Umbilical cord (tissue), 2 donors: ENCODE measurements around the gene CYP2E1. TPM values are rescaled to one million over a fixed set of nuclear protein-coding genes. Genes with fewer than 3 reads are reported as not detected.
"Not testable (repeated sequence)": the region's sequence is repeated elsewhere in the genome, so short reads cannot be mapped to it uniquely, and the experiment has no call there.

ENCODE experiments used
- DNase-seq: peaks from one replicate; pipeline ENCODE4 v3.0.0-alpha.2; 2015; ENCODE audit warnings: low spot score
- total RNA-seq: library from RNA; depleted of rRNA; stranded (reverse); fragments of >200 nt; gene quantifications from one replicate; pipeline ENCODE4 v1.2.3, GENCODE V29; 2014; ENCODE audit warnings: low replicate concordance; ENCODE audit not compliant: insufficient read depth

CYP2E1 gene
- total RNA-seq, 1 donor from 2014 or later = 0.72 TPM

DNA sequence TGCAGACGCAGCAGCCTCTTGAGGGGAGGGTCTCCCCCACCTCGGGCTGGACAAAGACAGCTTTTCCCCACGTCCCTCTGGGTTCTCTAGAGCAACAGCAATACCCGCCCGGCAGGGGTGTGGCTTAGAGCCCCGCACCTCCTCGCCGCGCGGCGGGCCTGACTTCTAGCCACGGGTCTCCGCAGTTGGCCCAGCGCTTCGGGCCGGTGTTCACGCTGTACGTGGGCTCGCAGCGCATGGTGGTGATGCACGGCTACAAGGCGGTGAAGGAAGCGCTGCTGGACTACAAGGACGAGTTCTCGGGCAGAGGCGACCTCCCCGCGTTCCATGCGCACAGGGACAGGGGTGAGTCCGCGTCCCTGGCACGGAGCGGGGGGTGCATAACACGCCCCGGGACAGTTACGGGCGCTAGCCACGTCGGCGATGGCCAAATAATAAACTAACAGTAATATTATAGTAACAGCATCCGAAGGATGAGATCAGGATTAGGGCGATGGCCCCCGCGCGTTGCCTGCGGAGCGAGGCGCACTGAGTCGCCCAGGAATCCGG lies 1.2 kb downstream of the CYP2E1 start:
- no peak for DNase-seq

DNA sequence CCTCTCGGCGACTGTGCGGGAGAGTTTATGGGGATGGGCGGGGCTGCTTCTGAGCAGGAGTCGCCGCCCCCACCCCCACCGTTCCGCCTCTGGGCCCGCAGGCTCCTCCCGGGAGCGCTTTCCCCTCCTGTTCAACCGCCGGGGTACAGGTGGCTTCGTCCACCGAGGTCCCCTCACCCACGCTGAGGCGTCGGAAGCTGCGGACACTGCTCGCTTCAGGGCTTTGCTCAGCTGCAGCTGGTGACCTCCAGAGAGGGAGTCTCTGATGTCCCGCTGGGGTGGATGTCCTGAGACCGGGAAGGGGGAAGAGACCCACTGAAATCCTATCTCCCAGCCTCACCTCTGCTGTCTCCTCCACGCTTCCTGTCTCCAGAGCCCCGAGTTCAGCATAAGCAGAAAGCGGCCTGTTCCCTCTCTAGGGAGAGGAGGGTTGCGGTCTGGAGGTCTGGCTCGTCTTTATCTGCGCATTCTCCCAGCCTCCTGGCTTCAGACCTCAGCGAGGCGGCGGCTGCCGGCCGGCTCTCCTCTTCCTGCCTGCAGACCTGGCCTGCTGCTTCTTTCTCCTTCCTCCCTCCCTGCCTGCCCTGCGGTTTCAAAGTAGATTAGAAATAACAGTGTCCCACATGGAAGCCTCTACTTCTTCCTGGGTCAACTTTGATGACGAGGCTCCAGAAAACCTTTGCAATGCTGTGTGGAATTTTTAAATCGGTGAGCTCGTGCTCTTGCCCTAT lies 1.8 kb downstream of the CYP2E1 start:
- DNase-seq = no peak

DNA sequence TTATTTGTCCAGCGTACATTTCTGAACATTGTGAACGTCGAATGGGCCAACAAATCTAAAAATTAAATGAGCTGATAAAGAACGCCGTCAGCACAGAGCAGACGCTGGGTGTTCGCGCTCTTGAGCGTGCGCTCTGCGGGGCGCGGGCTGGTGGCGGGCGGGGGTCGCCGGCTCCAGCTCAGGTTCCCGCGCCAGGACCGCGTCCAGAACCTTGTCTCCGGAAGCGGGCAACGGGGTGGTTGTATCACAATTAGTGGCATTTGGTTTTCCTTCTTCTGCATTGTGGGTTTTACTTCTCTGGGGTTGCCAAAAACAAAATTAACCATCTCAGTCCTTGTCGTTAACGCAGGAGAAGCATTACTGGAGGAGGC lies 2.4 kb downstream of the CYP2E1 start:
- no peak for DNase-seq

DNA sequence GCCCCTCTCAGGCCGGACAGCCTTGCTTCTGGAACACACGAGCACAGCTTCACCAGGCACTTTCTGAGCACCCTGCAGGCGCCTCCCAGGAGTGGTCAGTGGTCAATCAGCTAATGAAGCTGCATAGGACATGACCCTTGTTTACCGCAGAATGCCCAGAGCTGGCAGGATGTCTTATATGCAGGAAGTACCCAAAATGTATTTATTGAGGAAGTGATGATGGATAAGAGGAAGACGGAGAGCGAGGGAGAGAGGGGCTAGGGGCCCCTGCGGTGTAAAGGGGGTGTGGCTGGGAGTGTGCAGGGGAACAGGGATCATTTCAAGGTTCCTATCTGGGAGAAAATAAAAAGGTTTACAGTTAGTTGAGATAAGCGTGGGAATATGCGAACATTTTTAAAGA lies 3.3 kb downstream of the CYP2E1 start:
- DNase-seq = no peak

DNA sequence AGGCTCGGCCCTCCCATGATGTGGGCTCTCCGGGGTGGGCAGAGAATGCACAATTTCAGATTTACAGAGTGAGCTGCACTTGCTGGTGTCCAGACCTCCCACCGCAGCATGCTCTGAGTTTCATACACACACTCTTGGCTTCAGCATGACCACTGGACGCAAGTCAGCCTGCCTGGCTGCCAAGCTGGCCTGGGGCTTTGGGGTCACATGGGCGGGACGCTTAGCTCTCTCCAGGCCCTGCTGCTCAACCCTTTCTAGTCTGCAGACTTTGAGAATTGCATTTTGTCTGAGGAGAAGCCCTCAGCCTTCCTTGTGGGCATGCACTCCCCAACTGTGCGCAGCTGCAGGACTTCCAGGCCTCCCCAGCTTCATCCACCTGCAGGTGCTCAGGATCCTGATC lies 5.7 kb downstream of the CYP2E1 start:
- no peak for DNase-seq

DNA sequence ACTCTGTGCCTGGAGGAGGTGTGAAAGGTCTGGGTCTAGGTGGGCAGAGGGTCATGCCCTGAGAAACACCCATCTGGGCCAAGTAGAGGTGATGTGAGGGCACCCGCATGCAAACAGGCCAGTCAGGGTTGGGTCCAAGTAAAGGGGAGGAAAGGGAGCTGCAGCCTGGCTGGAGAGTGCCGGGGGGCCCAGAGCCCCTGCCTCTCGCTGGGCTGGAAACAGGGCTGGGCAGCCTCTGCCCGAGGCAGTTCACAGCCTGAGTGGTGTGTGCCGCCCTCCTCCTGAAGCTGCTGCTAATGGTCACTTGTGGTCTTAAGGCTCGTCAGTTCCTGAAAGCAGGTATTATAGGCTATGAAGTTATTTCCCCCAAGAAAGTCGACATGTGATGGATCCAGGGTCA lies 7.3 kb downstream of the CYP2E1 start:
- DNase-seq = no peak

DNA sequence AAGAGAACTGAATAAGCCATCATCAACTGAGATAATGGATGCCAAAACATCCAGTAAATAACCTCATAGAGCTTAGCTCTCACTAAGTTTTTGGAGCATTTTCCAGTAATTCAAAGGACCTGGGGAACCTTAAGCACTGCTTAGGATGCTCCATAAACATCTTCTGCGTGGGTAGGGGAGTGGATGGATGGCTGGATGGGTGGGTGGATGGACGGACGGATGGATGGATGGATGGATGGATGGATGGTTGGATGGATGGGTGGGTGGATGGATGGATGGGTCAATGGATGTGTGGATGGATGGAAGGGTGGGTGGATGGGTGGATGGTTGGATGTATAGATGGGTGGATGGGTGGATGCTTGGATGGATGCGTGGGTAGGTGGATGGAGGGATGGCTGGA lies 9.0 kb downstream of the CYP2E1 start:
- DNase-seq = no peak

DNA sequence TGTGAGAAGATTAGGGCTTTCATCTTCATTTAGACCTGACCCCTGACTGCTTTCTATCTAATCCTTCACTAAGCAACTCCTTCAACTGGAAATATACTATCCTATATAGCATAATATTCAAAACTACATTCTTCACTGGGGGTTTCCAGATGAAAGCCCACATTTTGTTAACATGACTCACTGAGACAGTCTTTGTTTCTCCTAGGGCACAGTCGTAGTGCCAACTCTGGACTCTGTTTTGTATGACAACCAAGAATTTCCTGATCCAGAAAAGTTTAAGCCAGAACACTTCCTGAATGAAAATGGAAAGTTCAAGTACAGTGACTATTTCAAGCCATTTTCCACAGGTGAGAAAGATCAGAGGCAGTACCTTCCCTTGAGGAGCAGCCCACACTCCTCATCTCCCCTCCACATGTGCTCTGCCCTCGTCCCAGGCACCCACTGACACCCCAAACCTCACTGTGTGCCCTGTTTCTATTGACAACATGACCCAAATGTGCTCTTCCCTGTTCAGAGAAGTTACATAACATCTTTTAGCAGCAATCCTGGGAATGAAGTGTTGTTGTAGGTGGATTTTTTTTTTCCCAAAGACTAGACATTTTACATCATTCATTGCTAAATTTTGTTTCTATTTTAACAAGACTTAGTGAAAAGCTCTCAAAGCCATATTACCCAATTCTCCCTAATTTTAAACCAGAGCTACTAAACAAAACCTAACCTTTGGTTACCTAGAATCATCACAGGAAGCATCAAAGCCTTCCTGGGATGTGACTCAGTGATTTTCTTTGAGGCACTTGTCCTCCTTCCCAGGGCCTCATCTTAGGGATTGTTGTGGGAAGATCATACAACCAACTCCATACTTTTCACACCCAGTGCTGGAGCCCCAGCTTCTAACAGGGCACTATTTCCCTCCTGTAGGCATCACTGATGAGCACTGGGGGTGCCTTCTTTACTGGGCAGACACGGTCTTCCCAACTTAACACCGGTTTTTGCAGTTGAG lies 10.7 kb downstream of the CYP2E1 start:
- no peak for DNase-seq

DNA sequence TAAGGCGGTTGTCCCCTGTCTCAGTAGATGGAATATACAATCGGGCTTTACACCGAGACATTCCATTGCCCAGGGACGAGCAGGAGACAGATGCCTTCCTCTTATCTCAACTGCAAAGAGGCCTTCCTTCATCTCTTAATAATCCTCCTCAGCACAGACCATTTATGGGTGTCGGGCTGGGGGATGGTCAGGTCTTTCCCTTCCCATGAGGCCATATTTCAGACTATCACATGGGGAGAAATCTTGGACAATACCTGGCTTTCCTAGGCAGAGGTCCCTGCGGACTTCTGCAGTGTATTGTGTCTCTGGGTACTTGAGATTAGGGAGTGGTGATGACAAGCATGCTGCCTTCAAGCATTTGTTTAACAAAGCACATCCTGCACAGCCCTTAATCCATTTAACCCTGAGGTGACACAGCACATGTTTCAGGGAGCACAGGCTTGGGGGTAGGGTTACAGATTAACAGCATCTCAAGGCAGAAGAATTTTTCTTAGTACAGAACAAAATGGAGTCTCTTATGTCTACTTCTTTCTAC lies 14.3 kb downstream of the CYP2E1 start:
- DNase-seq = not testable (repeated sequence)

DNA sequence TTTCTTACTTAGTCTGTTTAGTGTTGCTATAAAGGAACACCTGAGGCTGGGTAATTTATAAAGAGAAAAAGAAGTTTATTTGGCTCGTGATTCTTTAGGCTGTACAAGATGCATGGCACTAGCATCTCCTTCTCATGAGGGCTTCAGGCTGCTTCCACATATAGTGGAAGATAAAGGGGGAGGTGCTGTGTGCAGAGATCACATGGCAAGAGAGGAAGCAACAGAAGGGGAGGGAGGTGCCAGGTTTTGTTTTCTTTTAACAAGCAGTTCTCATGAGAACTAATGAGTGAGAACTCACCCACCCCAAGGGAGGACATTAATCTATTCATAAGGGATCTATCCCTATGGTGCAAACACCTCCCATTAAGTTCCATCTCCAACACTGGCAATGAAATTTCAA lies 17.3 kb downstream of the CYP2E1 start:
- DNase-seq = no peak

DNA sequence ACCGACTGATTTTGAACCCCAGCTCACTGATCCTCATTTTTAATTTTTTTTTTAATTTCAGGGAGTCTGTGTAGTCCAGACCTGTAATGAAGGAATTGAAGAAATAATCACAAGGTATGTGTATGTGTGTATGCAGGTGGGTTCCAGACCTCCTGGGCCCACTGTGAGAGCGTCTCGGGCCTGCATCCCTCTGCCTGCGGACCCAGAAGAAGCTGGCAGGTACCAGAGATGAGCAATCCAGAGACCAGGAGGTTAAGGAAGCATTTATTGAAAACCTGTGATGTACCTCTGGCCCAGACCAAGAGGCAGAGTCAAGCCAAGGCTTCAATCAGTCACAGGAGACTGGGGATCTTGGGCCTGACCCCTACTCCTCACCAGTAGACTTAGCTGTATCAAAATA lies 27.4 kb downstream of the CYP2E1 start:
- no peak for DNase-seq

DNA sequence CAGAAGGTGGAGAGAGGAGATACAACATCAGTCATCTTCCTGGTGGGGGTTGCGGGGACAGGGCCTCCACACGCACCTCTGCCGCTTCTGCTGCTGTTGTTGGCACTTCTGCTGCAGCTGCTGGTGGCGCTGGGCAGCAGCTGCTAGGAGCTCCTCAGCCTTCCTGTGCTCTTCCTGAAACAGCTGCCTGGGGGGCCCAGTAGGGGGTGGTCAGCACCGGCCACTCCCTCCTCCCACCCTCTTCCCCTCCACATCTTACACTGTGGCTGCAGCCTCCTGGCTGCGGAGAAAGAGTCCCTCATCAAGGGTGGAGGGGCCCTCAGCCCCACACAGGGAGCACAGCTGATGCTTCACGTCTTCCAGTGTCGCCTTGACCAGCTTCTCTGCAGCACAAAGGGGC lies 28.4 kb downstream of the CYP2E1 start:
- DNase-seq = no peak

DNA sequence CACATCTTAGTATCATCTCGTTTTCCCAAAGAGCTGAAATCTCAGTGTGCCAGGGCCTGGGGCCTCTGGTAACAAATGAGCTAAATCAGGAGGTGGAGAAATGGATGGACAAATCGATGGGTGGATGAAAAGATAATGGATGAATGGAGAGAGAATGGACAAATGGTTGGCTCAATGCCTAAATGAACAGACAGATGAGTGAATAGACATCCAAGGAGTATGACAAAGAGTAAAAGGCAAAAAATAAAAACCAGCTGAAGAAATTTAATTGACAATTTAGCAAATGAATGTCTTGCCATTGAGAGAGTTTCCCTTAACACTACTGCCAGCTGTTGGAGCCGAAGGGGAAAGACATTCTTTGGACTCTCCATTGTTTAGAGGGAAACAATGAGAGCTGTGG lies 30.2 kb downstream of the CYP2E1 start:
- DNase-seq = no peak

DNA sequence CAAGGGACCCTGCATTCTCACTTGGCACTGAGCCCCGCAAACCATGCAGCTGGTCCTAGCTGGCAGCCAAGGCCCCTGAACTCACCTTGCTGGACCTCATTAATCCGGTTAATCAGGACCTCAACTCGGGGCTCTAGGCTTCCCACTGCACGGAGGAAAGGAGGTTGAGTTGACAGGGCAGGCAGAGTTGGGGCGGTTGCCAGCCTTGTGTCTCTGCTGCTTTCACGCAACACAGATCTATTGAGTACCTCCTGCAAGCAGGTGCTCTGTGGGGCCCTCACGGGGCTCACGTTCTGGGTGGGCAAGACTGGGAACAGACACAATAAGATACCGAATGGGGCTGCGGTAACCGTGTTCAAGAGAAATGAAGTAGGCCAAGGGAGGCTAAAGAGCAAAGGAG lies 32.1 kb downstream of the CYP2E1 start:
- DNase-seq = no peak

DNA sequence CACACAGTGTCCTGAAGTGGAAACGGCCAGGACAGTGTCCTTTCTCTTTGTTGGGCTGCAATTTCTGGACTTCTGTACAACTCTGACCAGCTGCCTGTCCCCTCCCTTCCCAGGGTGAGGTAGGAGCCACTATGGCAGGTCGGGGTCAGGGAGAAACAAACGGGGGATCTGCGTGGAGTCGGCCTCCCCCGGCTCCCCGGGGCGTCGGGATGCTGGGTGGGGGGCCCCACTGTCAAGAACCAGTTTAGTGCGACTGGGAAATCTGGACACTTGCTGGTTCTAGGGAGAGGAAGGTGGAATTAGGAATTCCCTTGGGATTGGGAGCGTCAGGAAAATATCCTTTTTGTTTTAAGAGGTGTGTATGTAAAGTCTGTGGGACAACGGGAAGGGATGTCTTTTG lies 37.7 kb downstream of the CYP2E1 start:
- DNase-seq = no peak

DNA sequence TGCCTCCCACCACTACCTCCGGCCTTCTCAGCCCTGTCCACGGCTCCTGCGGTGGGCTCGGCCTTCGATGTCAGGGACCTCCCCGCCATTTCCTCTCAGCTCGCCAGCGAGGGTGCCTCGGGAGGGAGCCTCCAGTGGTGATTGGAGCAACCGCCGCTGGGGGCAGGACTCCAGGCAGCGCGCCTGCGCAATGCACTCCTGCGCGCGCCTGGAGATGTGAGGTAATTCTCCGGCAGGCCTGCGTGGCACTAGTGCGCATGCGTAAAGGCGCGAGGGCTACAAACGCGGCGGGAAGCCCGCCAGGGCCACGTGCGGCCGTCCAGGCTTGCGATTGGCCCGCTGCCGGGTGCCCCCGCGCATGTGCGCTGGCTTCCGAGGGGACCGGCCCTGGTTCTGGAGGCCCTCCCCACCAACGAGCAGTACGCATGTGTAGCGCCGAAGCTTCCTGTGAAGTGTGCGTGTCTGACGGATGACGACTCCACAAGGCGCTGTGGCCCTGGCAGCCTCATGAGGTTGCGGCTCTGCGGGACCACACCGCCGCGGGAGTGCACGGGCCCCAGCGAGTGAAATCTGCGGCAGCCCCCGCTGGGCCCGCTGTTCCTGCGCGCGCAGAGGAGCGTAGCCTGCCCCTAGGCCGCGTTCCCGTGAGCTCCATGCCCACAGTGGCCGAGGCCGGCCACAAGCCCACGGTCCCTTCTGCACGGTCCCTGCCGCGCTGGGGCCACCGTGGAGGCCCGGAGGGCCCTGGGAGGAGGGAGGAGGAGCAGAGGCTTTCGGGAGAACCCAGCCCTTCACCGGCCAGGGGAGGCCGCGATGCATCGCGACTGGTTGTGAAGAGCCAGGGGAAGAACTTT lies 38.5 kb downstream of the CYP2E1 start, which contains the start of gene SYCE1:
SYCE1 (minus strand) TSS at position 143 of the 854 bp plus-strand sequence; CDS start at position 89, 54 bp downstream.
- no peak for DNase-seq

DNA sequence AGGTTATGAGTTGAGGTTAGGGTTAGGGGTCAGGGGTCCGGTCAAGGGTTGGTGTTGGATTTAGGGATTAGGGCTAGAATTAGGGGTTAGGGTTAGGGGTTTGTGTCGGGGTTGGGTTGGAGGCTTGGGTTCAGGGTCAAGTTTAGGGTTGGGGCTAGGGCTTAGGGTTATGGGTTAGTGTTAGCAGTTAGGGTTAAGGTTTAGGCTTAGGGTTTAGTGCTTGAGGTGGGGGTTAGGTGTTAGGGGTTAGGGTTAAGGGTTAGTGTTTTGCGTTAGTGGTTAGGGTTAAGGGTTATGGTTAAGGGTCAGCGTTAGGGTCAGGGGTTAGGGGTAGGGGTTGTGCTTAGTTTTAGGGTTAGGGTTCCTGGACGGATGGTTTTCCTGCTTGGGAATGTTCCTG lies 40.0 kb downstream of the CYP2E1 start:
- no peak for DNase-seq

DNA sequence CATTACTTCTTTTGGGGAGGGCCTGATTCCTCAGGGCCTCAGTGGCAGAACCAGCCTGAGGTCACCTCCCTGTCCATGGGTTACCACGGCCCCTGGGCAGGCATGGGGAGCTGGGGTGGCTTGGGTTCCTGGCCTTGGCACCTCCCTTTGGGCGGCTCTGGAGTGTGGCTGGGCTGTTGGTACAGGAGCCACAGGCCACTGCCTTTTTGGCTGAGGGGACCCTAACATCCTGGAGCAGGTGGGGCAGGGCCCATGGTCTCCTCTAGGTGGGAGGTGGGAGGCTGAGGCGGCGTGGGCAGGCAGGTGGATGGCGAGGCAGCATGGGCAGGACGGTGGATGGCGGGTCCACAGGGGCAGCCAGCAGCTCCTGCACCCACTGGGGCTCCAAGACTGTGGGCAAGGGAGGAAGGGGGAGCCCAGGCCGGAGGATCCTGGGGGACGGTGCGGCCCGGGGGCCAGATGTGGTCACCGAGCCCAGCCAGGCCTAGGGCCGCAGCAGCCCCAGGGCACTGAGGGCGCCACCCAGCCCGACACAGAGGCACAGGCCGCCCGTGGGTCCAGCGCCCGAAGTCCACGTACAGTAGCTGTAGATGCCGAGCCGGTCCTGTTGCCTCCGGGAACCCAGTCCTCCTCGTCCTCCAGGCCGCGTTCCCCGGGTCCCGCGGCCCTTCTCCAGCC lies 40.6 kb downstream of the CYP2E1 start:
- no peak for DNase-seq

DNA sequence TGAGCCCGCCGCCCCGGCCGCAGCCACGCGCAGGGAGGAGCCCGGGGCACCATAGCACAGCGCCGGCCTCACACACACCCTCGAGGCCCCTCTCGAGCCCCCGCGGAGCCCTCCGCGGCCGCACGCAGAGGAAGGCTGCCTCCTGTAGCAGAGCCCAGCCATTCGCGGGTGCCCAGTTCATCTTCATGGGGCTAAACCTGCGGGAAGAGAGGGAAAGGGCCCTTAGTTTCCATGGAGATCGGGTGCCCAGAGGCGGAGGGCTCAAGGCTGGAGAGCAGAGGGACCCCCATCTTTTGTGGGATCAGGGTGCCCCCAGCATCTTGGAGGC lies 41.1 kb downstream of the CYP2E1 start:
- DNase-seq = no peak

DNA sequence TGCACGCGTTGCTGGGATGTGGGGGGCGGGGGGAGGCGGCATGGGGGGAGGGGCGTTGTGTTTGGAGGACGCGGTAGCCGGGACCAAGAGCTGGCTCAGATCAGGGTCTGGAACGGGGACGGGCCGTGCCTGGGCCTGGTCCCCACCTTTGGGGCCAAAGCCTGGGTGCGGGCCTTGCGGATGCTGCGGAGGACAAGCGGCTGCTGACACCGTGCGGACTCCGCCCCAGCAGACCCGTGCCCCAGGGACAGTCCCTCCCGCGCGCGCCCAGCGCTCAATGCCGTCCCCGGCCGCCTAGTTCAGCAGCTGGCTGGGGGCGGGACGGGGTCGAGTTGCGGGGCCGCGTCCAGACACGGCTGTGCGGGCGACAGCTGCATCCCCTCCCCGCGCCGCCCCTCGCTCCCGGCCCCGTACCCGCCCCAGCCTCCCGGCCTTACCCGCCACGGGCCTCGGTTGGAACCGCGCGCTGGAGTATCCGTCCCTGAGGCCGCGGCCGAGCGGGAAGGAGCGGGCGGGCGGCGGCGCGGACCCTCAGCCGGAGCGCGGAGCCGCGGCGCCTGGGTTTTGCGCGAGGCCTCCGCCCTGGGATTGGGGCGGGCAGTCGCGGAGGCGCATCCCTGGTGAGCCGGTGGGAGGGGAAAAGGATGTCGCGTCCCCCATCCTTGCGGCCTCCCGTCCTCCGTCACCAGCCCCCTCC lies 41.8 kb downstream of the CYP2E1 start:
- DNase-seq = not testable (repeated sequence)
